Effector CD8-positive, alpha-beta T cell (primary cell): ENCODE results near the gene PAGE2B.
"Not testable (repeated sequence)": the region's sequence is repeated elsewhere in the genome, so short reads cannot be mapped to it uniquely, and the experiment has no call there.

Source experiments
- DNase-seq: peaks from one replicate; lab custom pipeline; 2025; lab: John Stamatoyannopoulos, UW
- total RNA-seq, 4 experiments: gene quantifications; one replicate each; lab custom pipeline; 2026; lab: John Stamatoyannopoulos, UW

Gene PAGE2B
- total RNA-seq: 0 to 0.49 (median 0.33) reads per million in 4 experiments

- DNase-seq: no peak
These were observed at the start of gene PAGE2B for GRCh38 chrX:55074851-55075467. Gene PAGE2B (plus strand): TSS chrX:55075030. CDS start chrX:55076042, 1,012 bp downstream.

- DNase-seq: no peak
These were observed 48.7 kb upstream of the PAGE2B start for GRCh38 chrX:55026143-55026542.

GRCh38 chrX:55026840-55027239, 48.0 kb upstream of the PAGE2B start:
- DNase-seq: no peak

- DNase-seq: no peak
These were observed 46.8 kb upstream of the PAGE2B start for GRCh38 chrX:55028040-55028439.

- no peak for DNase-seq
These were observed 46.2 kb upstream of the PAGE2B start for GRCh38 chrX:55028611-55029010.

GRCh38 chrX:55029291-55029690, 45.5 kb upstream of the PAGE2B start:
- no peak for DNase-seq

- DNase-seq: no peak
These were observed 44.3 kb upstream of the PAGE2B start, which contains the start of gene ALAS2 for GRCh38 chrX:55030271-55031205. Gene ALAS2 (minus strand): TSS chrX:55030977. CDS start chrX:55026000, 4,977 bp downstream.

GRCh38 chrX:55033429-55033828, 41.4 kb upstream of the PAGE2B start:
- no peak for DNase-seq

- no peak for DNase-seq
These were observed 35.4 kb upstream of the PAGE2B start for GRCh38 chrX:55039471-55039870.

GRCh38 chrX:55041514-55041913, 33.3 kb upstream of the PAGE2B start:
- DNase-seq: no peak

- not testable (repeated sequence) for DNase-seq
These were observed 24.2 kb upstream of the PAGE2B start for GRCh38 chrX:55050599-55050998.

- DNase-seq: no peak
These were observed 17.8 kb upstream of the PAGE2B start for GRCh38 chrX:55056820-55057674.

GRCh38 chrX:55057675-55058249, 17.1 kb upstream of the PAGE2B start:
- no peak for DNase-seq

GRCh38 chrX:55067180-55067579, 7.7 kb upstream of the PAGE2B start:
- DNase-seq: not testable (repeated sequence)

GRCh38 chrX:55072286-55072685, 2.5 kb upstream of the PAGE2B start:
- DNase-seq: no peak

- DNase-seq: no peak
These were observed 14.1 kb downstream of the PAGE2B start, which contains the start of gene PAGE2 for GRCh38 chrX:55088795-55089489. Gene PAGE2 (plus strand): TSS chrX:55089018. CDS start chrX:55090021, 1,003 bp downstream.

GRCh38 chrX:55098691-55099090, 23.9 kb downstream of the PAGE2B start:
- DNase-seq: no peak

GRCh38 chrX:55099162-55099561, 24.3 kb downstream of the PAGE2B start:
- no peak for DNase-seq

- DNase-seq: no peak
These were observed 27.9 kb downstream of the PAGE2B start for GRCh38 chrX:55102754-55103153.

- DNase-seq: no peak
These were observed 32.4 kb downstream of the PAGE2B start for GRCh38 chrX:55107262-55107661.

- no peak for DNase-seq
These were observed 33.1 kb downstream of the PAGE2B start for GRCh38 chrX:55107911-55108310.
